GM11168 (cell line): Measurements from ENCODE around the gene ZNF440.

Experiments
- in situ Hi-C: fragments of 300-500 bp; cut with MboI; formaldehyde crosslinking; loops from one replicate; pipeline ENCODE4 v1.12.0; 2022; ENCODE audit warnings: low sequenced_read_pairs; ENCODE audit not compliant: unreplicated experiment

Gene ZNF440

DNA sequence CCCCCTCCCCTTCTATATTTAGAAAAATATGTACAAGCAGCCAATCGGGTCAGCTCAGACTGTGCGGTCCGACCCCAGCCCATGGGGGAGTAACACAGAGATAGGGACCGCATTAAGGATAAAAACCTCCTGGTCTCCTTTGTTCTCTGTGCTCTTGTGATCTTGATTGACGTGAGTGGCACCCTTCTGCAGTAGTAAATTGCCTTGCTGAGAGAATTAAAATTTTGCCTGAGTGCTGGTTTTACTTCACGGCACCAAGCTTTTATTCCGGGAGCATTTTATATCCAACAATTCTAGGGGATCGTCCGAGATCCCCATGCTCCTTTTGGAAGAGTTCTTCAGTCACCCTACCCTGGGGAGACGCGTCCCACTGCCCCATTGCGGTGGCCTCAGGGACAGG lies 66.5 kb downstream of the ZNF440 start:
- in situ Hi-C loops, result no loop called here

DNA sequence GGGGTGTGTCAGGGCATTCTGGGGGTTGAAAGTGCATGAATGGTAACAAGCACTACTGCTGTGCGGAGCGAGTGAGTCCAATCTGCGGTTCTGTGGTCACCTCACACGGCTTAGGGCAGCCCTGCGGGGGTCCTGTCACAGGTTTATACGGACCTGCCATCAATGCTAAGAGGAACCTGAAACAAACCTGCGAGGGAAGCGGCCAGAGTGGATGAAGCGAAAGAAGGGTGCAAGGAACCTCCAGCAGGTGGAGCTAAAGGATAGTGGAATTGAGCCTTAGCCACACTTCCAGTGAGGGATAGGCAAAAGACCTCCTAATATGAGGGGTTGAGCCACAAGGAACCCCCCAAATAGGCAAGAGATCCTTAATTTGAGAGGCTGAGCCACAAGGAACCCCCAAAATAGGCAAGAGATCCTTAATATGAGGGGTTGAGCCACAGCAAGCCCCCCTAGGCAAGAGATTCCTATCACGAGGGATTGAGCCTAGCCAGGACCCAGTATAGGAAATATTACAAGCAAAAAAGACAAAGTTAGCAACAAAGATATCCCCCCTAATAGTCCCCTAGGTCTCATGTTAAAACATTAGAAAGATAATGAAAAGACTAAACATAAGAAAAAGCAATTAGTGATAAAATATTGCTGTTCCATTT lies 67.2 kb downstream of the ZNF440 start:
- in situ Hi-C loops, result no loop called here

DNA sequence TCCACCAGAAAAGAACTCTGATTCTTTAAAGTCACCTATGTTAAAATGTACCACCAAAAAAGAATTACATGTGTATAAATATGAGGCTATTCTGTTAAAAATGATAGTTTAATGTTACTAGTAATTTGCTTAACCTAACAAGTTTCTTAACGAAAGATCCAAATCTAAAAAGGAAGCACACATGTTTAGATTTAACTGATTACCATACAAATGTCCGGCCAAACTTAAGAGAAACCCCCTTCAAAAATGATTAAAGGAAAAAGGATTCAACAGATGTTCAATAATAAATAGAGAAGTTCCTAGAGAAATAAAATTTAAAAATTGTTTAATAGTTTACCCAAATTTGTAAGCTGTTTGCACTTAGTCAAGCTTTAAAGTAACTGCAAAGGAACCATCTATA lies 68.5 kb downstream of the ZNF440 start:
- in situ Hi-C loops, result no loop called here
